ENCODE data around the gene L3MBTL4. TPM values are rescaled to one million over a fixed set of nuclear protein-coding genes. Genes with fewer than 3 reads are reported as not detected.

Gene L3MBTL4
- total RNA-seq, 2 experiments from 2014 or later: not detected

GRCh38 chr18:6437937-6438818 is 23.5 kb upstream of the L3MBTL4 start:
- CTCF ChIA-PET (ENCODE audit: unreplicated experiment): no interaction called here
- TF ChIP-seq EZH2phosphoT487 (IDR thresholded peaks at IDR 0.05; ENCODE audit: borderline replicate concordance, low read depth, low read length): no peak
- no peak for TF ChIP-seq CTCF (conservative IDR thresholded peaks at IDR 0.05; ENCODE audit: low read length)

GRCh38 chr18:6435731-6436130 is 21.0 kb upstream of the L3MBTL4 start:
- no TSS peak for BruUV-seq (replicated peaks)
- no peak for TF ChIP-seq CTCF (conservative IDR thresholded peaks at IDR 0.05; ENCODE audit: low read length)
- no peak for TF ChIP-seq EZH2phosphoT487 (IDR thresholded peaks at IDR 0.05; ENCODE audit: borderline replicate concordance, low read depth, low read length)
- no peaks in the 10 kb centered on the region for H3K36me3 ChIP-seq (ENCODE audit: insufficient read depth, low read length)
- no peaks in the 10 kb centered on the region for H3K79me2 ChIP-seq (ENCODE audit: insufficient read depth, low read depth, low read length)
- CTCF ChIA-PET (ENCODE audit: unreplicated experiment): no interaction called here
- intact Hi-C loops (cut with micrococcal nuclease; ENCODE audit: unreplicated experiment): no loop called here
- no peak overlapping the region for H3K4me3 ChIP-seq (ENCODE audit: low read depth, low read length, poor library complexity, severe bottlenecking)
- no peaks in the 10 kb centered on the region for H3K4me1 ChIP-seq (ENCODE audit: insufficient read depth, low read length, poor library complexity, severe bottlenecking)
- H4K20me1 ChIP-seq (ENCODE audit: insufficient read depth, low read length): no peaks in the 10 kb centered on the region
- POLR2A ChIA-PET: interaction anchor here (0.7 kb wide), 1 partner anchor 317 kb away, joined by 3 read pairs; no protein-coding TSS in a partner anchor
- no peak for DNase-seq (ENCODE audit: low spot score)
- H3K9me2 ChIP-seq (ENCODE audit: insufficient read depth, low read length): no peaks in the 10 kb centered on the region
- H3K4me2 ChIP-seq (ENCODE audit: low read length): no peak overlapping the region
- H3K27ac ChIP-seq (ENCODE audit: low read depth, low read length, poor library complexity, severe bottlenecking): no peak overlapping the region
- H2AFZ ChIP-seq (ENCODE audit: low read length): no peak overlapping the region
- no peaks in the 10 kb centered on the region for H3K9me3 ChIP-seq (ENCODE audit: low read length)

More at GRCh38 chr18:6437937-6438818, 23.5 kb upstream of the L3MBTL4 start:
- Histone ChIP-seq H3K4me2 (ENCODE audit: low read length) (no peak overlapping the region), H3K9me3 (ENCODE audit: low read length) (no peaks in the 10 kb centered on the region), H3K9me2 (ENCODE audit: insufficient read depth, low read length) (no peaks in the 10 kb centered on the region), H3K79me2 (ENCODE audit: insufficient read depth, low read depth, low read length) (no peaks in the 10 kb centered on the region), H3K4me3 (ENCODE audit: low read depth, low read length, poor library complexity, severe bottlenecking) (no peak overlapping the region), H2AFZ (ENCODE audit: low read length) (no peak overlapping the region), H3K27ac (ENCODE audit: low read depth, low read length, poor library complexity, severe bottlenecking) (no peak overlapping the region), H4K20me1 (ENCODE audit: insufficient read depth, low read length) (no peaks in the 10 kb centered on the region), H3K4me1 (ENCODE audit: insufficient read depth, low read length, poor library complexity, severe bottlenecking) (no peaks in the 10 kb centered on the region), H3K36me3 (ENCODE audit: insufficient read depth, low read length) (no peaks in the 10 kb centered on the region)
- intact Hi-C loops (cut with micrococcal nuclease; ENCODE audit: unreplicated experiment): no loop called here
- BruUV-seq (replicated peaks): no TSS peak
- POLR2A ChIA-PET: no interaction called here
- no peak for DNase-seq (ENCODE audit: low spot score)
